ENCODE results near the gene PIBF1.
"Not testable (repeated sequence)": the region's sequence is repeated elsewhere in the genome, so short reads cannot be mapped to it uniquely, and the experiment has no call there.

The PIBF1 gene

DNA sequence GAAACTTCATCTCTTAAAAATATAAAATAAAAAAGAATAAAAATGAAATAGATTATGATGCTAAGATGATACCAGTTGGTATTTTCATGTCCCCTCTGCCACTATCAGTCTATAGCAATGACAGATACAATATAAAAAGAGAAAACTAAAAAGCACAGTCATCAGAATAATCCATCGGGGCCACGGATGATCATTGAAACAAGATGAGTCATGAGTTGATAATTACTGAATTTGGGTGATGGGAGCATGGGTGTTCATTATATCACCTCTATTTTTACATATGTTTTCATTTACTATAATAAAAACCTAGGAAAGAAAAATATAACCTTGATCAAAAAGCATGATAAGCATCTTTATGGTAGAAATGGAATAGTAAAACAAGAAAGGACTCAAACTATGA, 41.1 kb downstream of the PIBF1 start:
- no peak for DNase-seq

GRCh38 chr13:72823724-72824123, 41.8 kb downstream of the PIBF1 start:
- no peak for DNase-seq

GRCh38 chr13:72834601-72835000, 52.7 kb downstream of the PIBF1 start:
- no peak for DNase-seq

- DNase-seq = peak; percentile 2 to 35
Measured at GRCh38 chr13:72839831-72840426, 58.0 kb downstream of the PIBF1 start.

- DNase-seq = no peak
Measured at GRCh38 chr13:72842991-72843390, 61.1 kb downstream of the PIBF1 start.

- DNase-seq = not testable (repeated sequence)
Measured at GRCh38 chr13:72845148-72845547, 63.2 kb downstream of the PIBF1 start.

DNA sequence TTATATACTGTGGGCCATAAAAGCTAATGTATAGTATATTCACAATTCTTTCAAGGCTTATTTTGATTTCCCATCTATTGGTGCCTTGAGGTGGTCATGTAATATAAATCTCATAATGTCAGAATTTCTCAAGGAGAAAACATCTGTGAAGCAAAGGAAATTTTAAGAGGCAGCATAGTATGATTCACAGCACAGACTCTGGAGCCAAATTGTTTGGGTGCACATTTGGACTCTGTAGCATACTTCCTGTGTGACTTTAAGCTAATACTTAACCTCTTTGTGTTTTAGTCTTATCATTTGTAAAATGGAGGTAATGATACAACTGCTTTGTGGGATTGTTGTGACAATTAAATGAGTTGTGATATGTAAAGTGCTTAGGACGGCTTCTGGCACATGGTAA, 67.6 kb downstream of the PIBF1 start:
- DNase-seq = no peak

DNA sequence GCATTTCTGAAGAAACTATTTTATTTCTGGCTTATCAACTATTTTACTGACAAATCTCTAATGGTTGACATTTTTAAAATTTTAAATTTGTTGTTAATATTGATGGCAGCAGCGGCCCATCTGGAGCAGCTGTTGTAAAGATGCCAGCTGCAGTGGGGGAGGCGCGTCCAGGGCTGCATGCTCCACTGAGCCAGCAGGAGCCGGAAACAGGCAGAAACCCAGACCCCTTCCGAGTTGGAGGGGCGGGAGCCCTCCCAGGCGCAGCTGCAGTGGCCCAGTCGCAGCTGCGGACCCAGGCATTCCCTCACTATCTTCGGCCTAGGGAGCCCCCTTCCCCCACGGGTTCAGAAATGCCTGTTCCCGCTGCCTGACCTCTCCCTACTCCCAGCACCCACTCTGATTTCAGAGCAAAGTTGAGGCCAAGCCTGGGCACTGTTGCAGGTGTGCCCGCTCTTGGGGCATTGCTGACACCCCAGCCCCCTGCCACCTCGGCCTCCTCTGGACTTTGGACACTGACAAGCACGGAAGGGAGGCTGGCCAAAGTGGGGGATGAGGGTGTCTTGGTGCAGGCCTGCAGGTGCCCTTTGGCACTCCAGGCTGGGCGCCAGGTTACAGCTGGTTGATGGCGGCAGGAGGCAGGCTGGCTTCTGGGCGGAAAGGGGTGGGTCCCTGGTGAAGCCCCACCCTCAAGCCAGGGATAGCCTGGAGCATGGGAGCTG, 69.2 kb downstream of the PIBF1 start:
- no peak for DNase-seq

DNA sequence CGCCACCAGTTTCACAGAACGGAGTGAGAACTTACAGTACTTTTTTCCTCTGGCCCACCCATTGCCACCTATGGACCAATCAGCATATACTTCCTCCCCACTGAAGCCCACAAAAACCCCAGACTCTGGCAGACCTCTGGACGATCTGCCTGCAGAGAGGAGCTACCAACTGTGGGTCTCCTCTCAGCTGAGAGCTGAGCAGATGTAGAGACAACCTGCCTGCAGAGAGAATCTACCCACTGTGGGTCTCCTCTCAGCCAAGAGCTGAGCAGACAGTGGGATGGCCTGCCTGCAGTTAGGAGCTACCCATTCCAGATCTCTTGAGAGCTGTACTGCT, 69.7 kb downstream of the PIBF1 start:
- no peak for DNase-seq

DNA sequence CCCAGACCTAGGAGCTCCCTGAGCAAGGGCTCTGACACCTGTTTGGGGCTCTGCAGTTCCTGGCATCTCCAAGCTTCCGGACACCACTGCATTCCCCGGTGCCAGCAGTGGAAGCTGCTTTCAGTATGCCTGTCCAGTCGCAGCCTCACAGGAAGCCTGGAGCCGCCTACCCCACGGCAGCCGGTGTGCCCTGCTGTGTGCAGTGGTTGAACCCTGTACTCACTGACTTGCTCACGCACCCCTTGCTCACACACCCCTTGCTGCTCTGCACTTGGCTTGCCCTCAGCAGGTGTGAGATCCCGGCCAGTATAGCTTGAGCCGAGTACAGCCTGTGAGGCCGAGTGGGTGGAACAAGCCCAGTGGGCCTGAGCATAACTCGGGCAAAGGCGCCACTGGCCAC, 70.3 kb downstream of the PIBF1 start:
- DNase-seq = no peak

- DNase-seq = no peak
Measured at GRCh38 chr13:72853000-72853399, 71.1 kb downstream of the PIBF1 start.

DNA sequence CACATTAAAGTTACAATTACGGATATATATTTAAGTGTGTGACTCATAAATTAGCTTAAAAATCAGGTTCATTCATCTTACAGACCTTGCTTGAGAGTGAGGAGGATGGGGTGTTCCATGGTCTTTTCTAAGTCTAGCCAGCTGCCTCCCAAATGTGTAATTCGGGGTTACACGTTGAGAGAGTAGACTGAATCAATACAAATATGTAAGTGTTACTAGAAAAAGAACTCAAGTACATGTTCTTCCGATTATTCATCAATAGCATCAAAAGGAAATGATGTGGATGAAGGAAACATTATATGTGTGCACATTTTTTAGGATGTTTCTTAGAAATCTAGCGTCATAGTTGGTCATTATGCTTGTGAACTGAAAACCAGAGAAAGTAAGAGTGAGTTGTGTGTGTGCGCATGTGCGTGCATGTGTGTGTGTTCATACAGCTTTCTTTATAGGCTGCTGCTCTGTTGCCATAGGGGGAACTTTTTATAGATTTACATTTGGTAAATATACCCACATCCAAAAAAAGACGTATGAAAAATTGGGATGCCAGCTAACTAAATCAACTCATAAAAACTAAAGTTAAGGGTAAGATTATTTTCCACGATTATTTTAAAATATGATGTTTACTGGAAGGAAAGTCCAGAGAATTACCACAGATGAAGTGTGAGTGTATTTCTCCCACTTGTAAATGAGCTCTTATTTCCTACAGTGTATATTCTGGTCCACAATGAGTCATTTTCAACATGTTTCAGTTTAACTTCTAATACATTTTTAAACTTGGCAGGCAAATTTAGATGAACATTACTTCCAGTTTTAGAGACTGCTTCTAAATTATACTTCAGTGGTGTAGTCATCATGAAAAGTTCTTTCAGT, 82.4 kb downstream of the PIBF1 start:
- no peak for DNase-seq

- DNase-seq = no peak
Measured at GRCh38 chr13:72868229-72868628, 86.3 kb downstream of the PIBF1 start.

GRCh38 chr13:72875233-72875632, 93.3 kb downstream of the PIBF1 start:
- DNase-seq = no peak

DNA sequence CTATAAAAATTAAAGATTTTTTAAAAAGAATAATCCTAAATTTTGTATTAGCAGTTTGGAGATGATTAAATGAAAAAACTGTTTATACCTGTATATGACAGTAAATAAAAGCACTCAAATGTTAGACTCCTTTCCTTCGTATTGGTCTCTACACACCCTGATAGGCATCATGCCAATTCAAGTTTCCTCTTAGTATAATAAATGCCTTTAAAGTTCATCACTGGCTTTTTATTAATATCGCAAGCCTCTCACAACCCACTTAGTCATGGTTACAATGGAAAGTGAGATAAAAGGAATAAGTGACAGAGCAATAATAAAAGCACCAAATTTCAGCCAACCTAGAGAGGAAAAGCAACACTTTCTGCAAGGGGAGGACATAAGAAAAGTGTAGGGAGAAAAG, 102.2 kb downstream of the PIBF1 start:
- no peak for DNase-seq

- DNase-seq = no peak
Measured at GRCh38 chr13:72886272-72887067, 104.5 kb downstream of the PIBF1 start.

GRCh38 chr13:72889495-72889894, 107.6 kb downstream of the PIBF1 start:
- no peak for DNase-seq

DNA sequence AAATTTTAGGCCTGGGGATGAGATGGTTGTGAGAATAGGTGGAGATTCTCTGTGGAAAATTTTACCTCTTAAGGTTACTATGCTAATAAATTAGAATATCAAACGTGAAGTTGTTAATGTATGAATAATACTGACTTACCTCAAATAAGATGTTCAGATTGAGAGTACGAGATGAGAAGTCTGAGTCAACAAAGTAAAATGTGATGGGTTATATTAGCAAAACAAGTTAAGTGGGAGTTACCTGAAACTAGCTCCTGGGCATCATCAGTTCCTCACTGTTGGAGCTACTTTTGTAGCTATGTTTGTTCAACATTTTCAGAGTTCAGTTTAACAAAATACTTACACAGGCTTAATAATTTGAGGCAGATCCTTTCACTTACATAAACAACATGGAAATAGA, 108.6 kb downstream of the PIBF1 start:
- no peak for DNase-seq

DNA sequence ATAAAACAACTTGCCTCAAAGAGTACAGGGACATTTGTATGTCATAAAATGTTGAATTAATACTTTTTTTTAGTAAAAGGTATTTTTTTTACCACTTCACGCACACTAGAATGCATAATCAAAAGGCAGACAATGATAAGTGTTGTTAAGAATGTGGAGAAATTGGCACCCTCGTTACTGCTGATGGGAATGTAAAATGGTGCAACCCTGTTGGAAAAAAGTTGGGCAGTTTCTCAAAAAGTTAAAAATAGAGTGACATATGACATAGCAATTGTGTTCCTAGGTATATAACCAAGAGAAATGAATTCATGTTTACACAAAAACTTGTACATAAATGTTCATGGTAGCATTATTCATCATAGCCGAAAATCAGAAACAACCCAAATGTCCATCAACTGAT, 109.5 kb downstream of the PIBF1 start:
- no peak for DNase-seq

DNA sequence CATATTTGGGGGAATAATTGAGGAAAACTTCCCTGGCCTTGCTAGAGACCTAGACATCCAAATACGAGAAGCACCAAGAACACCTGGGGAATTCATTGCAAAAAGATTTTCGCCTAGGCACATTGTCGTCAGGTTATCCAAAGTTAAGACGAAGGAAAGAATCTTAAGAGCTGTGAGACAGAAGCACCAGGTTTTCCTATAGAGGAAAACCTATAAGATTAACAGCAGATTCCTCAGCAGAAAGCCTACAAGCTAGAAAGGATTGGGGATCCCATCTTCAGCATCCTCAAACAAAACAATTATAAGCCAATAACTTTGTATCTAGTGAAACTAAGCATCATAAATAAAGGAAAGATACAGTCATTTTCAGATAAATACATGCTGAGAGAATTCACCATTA, 114.9 kb downstream of the PIBF1 start:
- DNase-seq = no peak

- DNase-seq = not testable (repeated sequence)
Measured at GRCh38 chr13:72901546-72901945, 119.6 kb downstream of the PIBF1 start.

DNA sequence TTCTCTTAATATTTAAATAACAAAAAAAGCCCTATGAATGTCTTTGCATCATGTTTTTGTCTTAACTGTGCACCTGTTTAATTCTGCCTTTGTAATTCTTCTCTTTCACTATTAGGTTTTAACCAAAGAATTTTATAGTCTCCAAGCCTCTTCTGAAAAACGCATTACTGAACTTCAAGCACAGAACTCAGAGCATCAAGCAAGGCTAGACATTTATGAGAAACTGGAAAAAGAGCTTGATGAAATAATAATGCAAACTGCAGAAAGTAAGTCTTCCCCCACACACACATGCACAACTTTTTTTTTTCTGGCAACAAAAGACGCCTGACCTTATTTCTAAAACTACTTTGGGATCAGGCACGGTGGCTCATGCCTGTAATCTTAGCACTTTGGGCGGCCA, 126.5 kb downstream of the PIBF1 start:
- DNase-seq = no peak

DNA sequence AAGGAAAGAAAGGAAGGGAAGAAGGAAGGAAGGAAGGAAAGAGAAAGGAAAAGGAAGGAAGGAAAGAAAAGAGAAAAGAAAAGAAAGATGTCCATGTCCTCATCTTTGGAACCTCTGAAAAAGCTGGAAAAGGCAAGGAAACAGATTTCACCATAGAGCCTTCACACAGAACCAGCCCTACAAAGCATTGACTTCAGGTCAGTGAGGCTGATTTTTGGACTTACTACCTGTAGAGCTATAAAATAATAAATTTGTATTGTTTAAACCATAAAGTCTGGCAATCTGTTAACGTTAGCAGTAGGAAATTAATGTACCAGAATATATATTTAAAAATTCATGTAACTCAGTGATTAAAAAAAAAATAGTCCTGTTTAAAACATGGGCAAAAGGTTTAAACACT, 130.0 kb downstream of the PIBF1 start:
- no peak for DNase-seq

Measured in NCI-H1930 (cell line).